Natural killer cell (primary cell): ENCODE results near the gene KRTAP10-8. TPM values are rescaled to one million over a fixed set of nuclear protein-coding genes. Genes with fewer than 3 reads are reported as not detected.
A peak's percentile ranks its signal among the peaks of the same experiment; 100 is the strongest.
"Not testable (repeated sequence)": the region's sequence is repeated elsewhere in the genome, so short reads cannot be mapped to it uniquely, and the experiment has no call there.

ENCODE experiments used
- ATAC-seq, 3 donors: fragments of 150-1000 bp in 2 of 3; fragments of 200-7000 bp in 1 of 3; cut with Tn5 transposase; 1 replicate in 1 of 3; 2 replicates in 2 of 3; pipeline ENCODE4 v1.10.0; 2021; ENCODE audit warnings: mild to moderate bottlenecking in 2 of 3, moderate library complexity in 2 of 3
- DNase-seq, 2 donors: peaks; one replicate each; pipeline versions ENCODE4 v3.0.0 to v3.0.0-alpha.2; 2013 to 2021; ENCODE audit warnings: mixed read lengths in 1 of 2
- H3K27ac ChIP-seq: one replicate; pipeline ENCODE4 v1.5.1; 2013; ENCODE audit warnings: mild to moderate bottlenecking, low read length
- H3K27me3 ChIP-seq: one replicate; pipeline ENCODE4 v1.6.1; 2013; ENCODE audit warnings: low read length; ENCODE audit not compliant: control insufficient read depth, insufficient read depth
- H3K36me3 ChIP-seq: one replicate; pipeline ENCODE4 v1.6.1; 2013; ENCODE audit warnings: low read length; ENCODE audit not compliant: control insufficient read depth, insufficient read depth
- H3K4me1 ChIP-seq: one replicate; pipeline ENCODE4 v1.6.1; 2013; ENCODE audit warnings: low read length; ENCODE audit not compliant: control insufficient read depth, insufficient read depth
- H3K4me3 ChIP-seq: one replicate; pipeline ENCODE4 v1.5.1; 2013; ENCODE audit warnings: low read length
- H3K9me3 ChIP-seq: one replicate; pipeline ENCODE4 v1.6.1; 2013; ENCODE audit warnings: low read length; ENCODE audit not compliant: control insufficient read depth, insufficient read depth
- H3K27ac Mint-ChIP-seq, 2 donors: one replicate each; pipeline ENCODE4 v1.8.0; 2022; ENCODE audit warnings: mild to moderate bottlenecking in 2 of 2, mixed read lengths in 2 of 2, moderate library complexity in 1 of 2
- H3K27me3 Mint-ChIP-seq, 2 donors: one replicate each; pipeline ENCODE4 v1.8.0; 2022; ENCODE audit warnings: low read depth in 2 of 2, mixed read lengths in 2 of 2
- H3K36me3 Mint-ChIP-seq: one replicate; pipeline ENCODE4 v1.8.0; 2022; ENCODE audit warnings: mixed read lengths
- H3K4me1 Mint-ChIP-seq, 2 donors: one replicate each; pipeline ENCODE4 v1.8.0; 2022; ENCODE audit warnings: mixed read lengths in 2 of 2
- H3K4me3 Mint-ChIP-seq: one replicate; pipeline ENCODE4 v1.8.0; 2022; ENCODE audit warnings: mild to moderate bottlenecking, moderate library complexity, mixed read lengths
- H3K9me3 Mint-ChIP-seq, 2 donors: one replicate each; pipeline ENCODE4 v1.8.0; 2022; ENCODE audit warnings: mixed read lengths in 2 of 2
- CTCF ChIP-seq: fragments of 200-600 bp; IDR thresholded peaks from one replicate; pipeline ENCODE4 v1.8.0; 2022; ENCODE audit warnings: antibody characterized with exemption
- whole genome bisulfite sequencing: methylation state at CpG from one replicate; pipeline ENCODE4 v1.1.7; 2013; ENCODE audit warnings: missing lambda C conversion rate; ENCODE audit not compliant: insufficient coverage; 5-methylcytosine and 5-hydroxymethylcytosine counted together
- intact Hi-C: fragments of 100-400 bp; cut with micrococcal nuclease; formaldehyde crosslinking; loops from one replicate; pipeline ENCODE4 v1.14.2; 2022
- total RNA-seq, 4 donors: library from RNA; stranded (reverse); fragments of 120-200 nt in 1 of 4; gene quantifications; one replicate each; pipeline versions ENCODE4 v1.2.3 to v1.2.4, GENCODE V29; 2013 to 2022

Gene KRTAP10-8
- total RNA-seq, 3 donors from 2014 or later (not counting 1 experiment from before 2014, with no cell fraction given), result not detected

- H3K4me1 ChIP-seq, result peaks cover 56% of the 10 kb centered on the region
Observed at GRCh38 chr21:44626673-44627143, 14.8 kb downstream of the KRTAP10-8 start, which contains the start of gene KRTAP10-9. Gene KRTAP10-9, plus strand, starts transcription at chr21:44627093. Its CDS starts 79 bp downstream, at chr21:44627172.

GRCh38 chr21:44627181-44627822 lies 15.4 kb downstream of the KRTAP10-8 start:
- H3K27me3 ChIP-seq, ATAC-seq, H3K27me3 Mint-ChIP-seq, H3K4me3 Mint-ChIP-seq, H3K27ac ChIP-seq, H3K36me3 ChIP-seq, DNase-seq, H3K4me3 ChIP-seq: not testable (repeated sequence)
- peak overlapping the region in 1 of 2 donors; percentile 41 for H3K27ac Mint-ChIP-seq
- H3K9me3 Mint-ChIP-seq, result peaks cover 17 to 31% of the 10 kb centered on the region in 2 donors
- intact Hi-C loops, result loop anchor here (2.0 to 10.0 kb wide), 2 partner anchors 31 to 87 kb away; partner anchors contain the start of gene TSPEAR
- peaks cover 43 to 59% of the 10 kb centered on the region in 2 donors for H3K4me1 Mint-ChIP-seq
- H3K4me1 ChIP-seq, result peaks cover 56% of the 10 kb centered on the region
- peaks cover 42% of the 10 kb centered on the region for H3K36me3 Mint-ChIP-seq
- peaks cover 26% of the 10 kb centered on the region for H3K9me3 ChIP-seq
- 90% methylated on average over 18 of the region's 20 CpGs for WGBS

More at GRCh38 chr21:44626673-44627143, 14.8 kb downstream of the KRTAP10-8 start, which contains the start of gene KRTAP10-9:
- Mint-ChIP-seq H3K27me3 (peaks cover 0 to 3% of the 10 kb centered on the region in 2 donors), H3K27ac (peak within 1 kb of the TSS; percentile 74 to 86), H3K36me3 (peaks cover 37% of the 10 kb centered on the region), H3K4me1 (peaks cover 43 to 59% of the 10 kb centered on the region in 2 donors), H3K4me3 (peak within 1 kb of the TSS; percentile 71), H3K9me3 (peaks cover 16 to 26% of the 10 kb centered on the region in 2 donors)
- no peak for DNase-seq
- TF ChIP-seq CTCF, result no peak
- intact Hi-C loops, result loop anchor here (2.0 to 10.0 kb wide), 2 partner anchors 32 to 88 kb away; partner anchors contain the start of gene TSPEAR
- Histone ChIP-seq H3K27me3 (no peaks in the 10 kb centered on the region), H3K36me3 (no peaks in the 10 kb centered on the region), H3K9me3 (peaks cover 25% of the 10 kb centered on the region), H3K27ac (peak within 1 kb of the TSS; percentile 8), H3K4me3 (no peak within 1 kb of the TSS)
- ATAC-seq, result no peak
- WGBS, result 53% methylated on average over 7 of the region's 7 CpGs

- H3K4me1 Mint-ChIP-seq, result peaks cover 43 to 59% of the 10 kb centered on the region in 2 donors
- intact Hi-C loops, result loop anchor here (2.0 to 10.0 kb wide), 2 partner anchors 31 to 87 kb away; partner anchors contain the start of gene TSPEAR
- not testable (repeated sequence) for DNase-seq, H3K36me3 ChIP-seq, ATAC-seq, H3K27ac ChIP-seq, H3K27me3 ChIP-seq, H3K4me3 ChIP-seq, H3K27me3 Mint-ChIP-seq
- H3K9me3 Mint-ChIP-seq, result peaks cover 16 to 33% of the 10 kb centered on the region in 2 donors
- Histone ChIP-seq H3K9me3 (peaks cover 25% of the 10 kb centered on the region), H3K4me1 (peaks cover 56% of the 10 kb centered on the region)
- WGBS, result 63% methylated on average over 12 of the region's 15 CpGs
- peak overlapping the region; percentile 29 for H3K4me3 Mint-ChIP-seq
- peak overlapping the region in 1 of 2 donors; percentile 41 for H3K27ac Mint-ChIP-seq
- H3K36me3 Mint-ChIP-seq, result peaks cover 45% of the 10 kb centered on the region
Observed at GRCh38 chr21:44627831-44628233, 16.0 kb downstream of the KRTAP10-8 start.

DNA sequence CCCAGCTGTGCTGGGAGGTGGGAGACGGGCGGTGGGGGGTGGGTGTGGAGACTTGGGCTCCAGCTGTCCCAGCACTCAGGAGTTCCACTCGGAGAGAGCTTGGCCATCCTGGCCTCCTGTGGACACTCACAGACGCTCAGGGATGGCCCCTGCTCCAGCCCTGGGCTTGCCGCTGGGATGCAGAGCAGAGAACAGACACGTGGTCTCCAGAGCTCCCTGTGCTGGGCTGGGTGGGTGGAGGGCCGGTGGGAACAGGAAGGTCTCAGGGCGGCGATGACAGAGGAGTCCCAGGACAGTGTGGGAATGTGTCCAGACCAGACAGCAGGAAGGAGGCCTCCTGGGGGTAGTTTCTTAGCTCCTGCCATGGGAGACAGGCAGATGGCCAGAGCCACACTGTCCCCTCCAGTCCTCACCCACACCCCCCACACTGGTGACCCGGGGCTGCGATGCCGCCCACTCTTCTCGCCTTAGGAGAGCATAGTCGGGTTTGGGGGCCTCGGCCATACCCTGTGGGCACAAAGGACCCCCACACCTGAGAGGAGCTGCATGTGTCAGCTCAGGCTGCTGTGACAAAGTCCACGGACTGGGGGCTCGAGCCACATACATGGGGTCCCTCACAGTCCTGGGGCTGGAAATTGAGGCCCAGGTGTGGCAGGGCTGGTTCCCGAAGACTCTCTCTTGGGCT lies 17.0 kb downstream of the KRTAP10-8 start:
- 83% methylated on average over 18 of the region's 18 CpGs for WGBS
- Mint-ChIP-seq H3K4me3 (no peak overlapping the region), H3K27me3 (peaks cover 0 to 3% of the 10 kb centered on the region in 2 donors), H3K27ac (peak overlapping the region; percentile 79), H3K36me3 (peaks cover 44% of the 10 kb centered on the region), H3K9me3 (peaks cover 14 to 28% of the 10 kb centered on the region in 2 donors), H3K4me1 (peaks cover 43 to 59% of the 10 kb centered on the region in 2 donors)
- H3K9me3 ChIP-seq, result peaks cover 22% of the 10 kb centered on the region
- H3K36me3 ChIP-seq, result no peaks in the 10 kb centered on the region
- ATAC-seq (no peak), DNase-seq (no peak)
- peak overlapping the region; percentile 8 for H3K27ac ChIP-seq
- peaks cover 56% of the 10 kb centered on the region for H3K4me1 ChIP-seq
- intact Hi-C loops, result loop anchor here (10.0 kb wide), 1 partner anchor 86 kb away; the partner anchor contains the start of gene TSPEAR
- no peak for TF ChIP-seq CTCF
- H3K4me3 ChIP-seq, result no peak overlapping the region
- H3K27me3 ChIP-seq, result no peaks in the 10 kb centered on the region
